ENCODE data around the gene PUM1. TPM values are rescaled to one million over a fixed set of nuclear protein-coding genes. Genes with fewer than 3 reads are reported as not detected.

Gene PUM1
- total RNA-seq, 1 donor from 2014 or later = 185 TPM

GRCh38 chr1:30984991-30985503 is 80.5 kb downstream of the PUM1 start:
- Mint-ChIP-seq H3K27me3 (no peaks in the 10 kb centered on the region), H3K27ac (peak overlapping the region; percentile 82)

GRCh38 chr1:30984165-30984889 is 81.2 kb downstream of the PUM1 start:
- Mint-ChIP-seq H3K4me3 (peak overlapping the region; percentile 9), H3K9me3 (no peaks in the 10 kb centered on the region), H3K36me3 (peaks cover 43% of the 10 kb centered on the region), H3K27me3 (no peaks in the 10 kb centered on the region), H3K4me1 (ENCODE audit: unreplicated experiment) (peaks cover 33% of the 10 kb centered on the region), H3K27ac (peak overlapping the region; percentile 82)
- DNase-seq (ENCODE audit: extremely low spot score, unreplicated experiment) = no peak
- TF ChIP-seq CTCF (conservative IDR thresholded peaks at IDR 0.05) = no peak

More at GRCh38 chr1:30984991-30985503, 80.5 kb downstream of the PUM1 start:
- peaks cover 42% of the 10 kb centered on the region for H3K36me3 Mint-ChIP-seq
- TF ChIP-seq CTCF (conservative IDR thresholded peaks at IDR 0.05) = no peak
- no peak for DNase-seq (ENCODE audit: extremely low spot score, unreplicated experiment)
- H3K4me3 Mint-ChIP-seq = no peak overlapping the region
- H3K9me3 Mint-ChIP-seq = no peaks in the 10 kb centered on the region
- H3K4me1 Mint-ChIP-seq (ENCODE audit: unreplicated experiment) = peaks cover 41% of the 10 kb centered on the region

GRCh38 chr1:30982937-30983336 is 82.6 kb downstream of the PUM1 start:
- peaks cover 21% of the 10 kb centered on the region for H3K4me1 Mint-ChIP-seq (ENCODE audit: unreplicated experiment)
- TF ChIP-seq CTCF (conservative IDR thresholded peaks at IDR 0.05) = no peak
- H3K27me3 Mint-ChIP-seq = no peaks in the 10 kb centered on the region
- peaks cover 42% of the 10 kb centered on the region for H3K36me3 Mint-ChIP-seq
- no peak for DNase-seq (ENCODE audit: extremely low spot score, unreplicated experiment)
- H3K27ac Mint-ChIP-seq = no peak overlapping the region
- no peak overlapping the region for H3K4me3 Mint-ChIP-seq
- H3K9me3 Mint-ChIP-seq = no peaks in the 10 kb centered on the region

GRCh38 chr1:30982431-30982830 is 83.1 kb downstream of the PUM1 start:
- Mint-ChIP-seq H3K36me3 (peaks cover 47% of the 10 kb centered on the region), H3K4me1 (ENCODE audit: unreplicated experiment) (peaks cover 25% of the 10 kb centered on the region), H3K4me3 (no peak overlapping the region), H3K27ac (no peak overlapping the region), H3K27me3 (no peaks in the 10 kb centered on the region), H3K9me3 (no peaks in the 10 kb centered on the region)
- DNase-seq (ENCODE audit: extremely low spot score, unreplicated experiment) = no peak
- TF ChIP-seq CTCF (conservative IDR thresholded peaks at IDR 0.05) = no peak

- H3K4me3 Mint-ChIP-seq = no peak overlapping the region
- H3K9me3 Mint-ChIP-seq = no peaks in the 10 kb centered on the region
- peak overlapping the region; percentile 14 for H3K27ac Mint-ChIP-seq
- peaks cover 56% of the 10 kb centered on the region for H3K36me3 Mint-ChIP-seq
- peaks cover 37% of the 10 kb centered on the region for H3K4me1 Mint-ChIP-seq (ENCODE audit: unreplicated experiment)
- H3K27me3 Mint-ChIP-seq = no peaks in the 10 kb centered on the region
- no peak for DNase-seq (ENCODE audit: extremely low spot score, unreplicated experiment)
- no peak for TF ChIP-seq CTCF (conservative IDR thresholded peaks at IDR 0.05)
These were observed 84.3 kb downstream of the PUM1 start for GRCh38 chr1:30981172-30981571.
